CD4-positive, alpha-beta memory T cell (primary cell): Measurements from ENCODE around the gene MLX. TPM values are rescaled to one million over a fixed set of nuclear protein-coding genes. Genes with fewer than 3 reads are reported as not detected.

ENCODE experiments used
- CTCF ChIA-PET: fragments of 350-600 bp; sonication (Branson Sonifier 250); formaldehyde crosslinking; loops from one replicate; lab custom pipeline; 2021; ENCODE audit warnings: inconsistent platforms; ENCODE audit not compliant: partially characterized antibody; lab: Charles Lee
- POLR2A ChIA-PET: fragments of 350-600 bp; sonication (Branson Sonifier 250); formaldehyde crosslinking; loops from one replicate; lab custom pipeline; 2021; ENCODE audit not compliant: partially characterized antibody; lab: Charles Lee
- DNase-seq, 5 donors: peaks; one replicate each; pipeline versions ENCODE4 v3.0.0 to v3.0.0-alpha.2; 2020 to 2022; ENCODE audit warnings: mixed read lengths in 1 of 5
- H3K27ac ChIP-seq: one replicate; pipeline ENCODE4 v1.7.0; 2013; ENCODE audit warnings: low read depth, low read length
- H3K27me3 ChIP-seq: 2 replicates; pipeline ENCODE4 v1.7.0; 2013; ENCODE audit warnings: mild to moderate bottlenecking, low read length, moderate library complexity; ENCODE audit not compliant: insufficient read depth
- H3K36me3 ChIP-seq: 2 replicates; pipeline ENCODE4 v1.7.0; 2013; ENCODE audit warnings: mild to moderate bottlenecking, low read length, moderate library complexity; ENCODE audit not compliant: insufficient read depth
- H3K4me1 ChIP-seq: 2 replicates; pipeline ENCODE4 v1.7.0; 2013; ENCODE audit warnings: mild to moderate bottlenecking, low read length, moderate library complexity; ENCODE audit not compliant: insufficient read depth
- H3K4me3 ChIP-seq, 2 donors: one replicate each; pipeline ENCODE4 v1.7.0; 2013; ENCODE audit warnings: low read length in 2 of 2, mild to moderate bottlenecking in 1 of 2
- H3K9me3 ChIP-seq, 2 donors: one replicate each; pipeline ENCODE4 v1.7.0; 2013; ENCODE audit warnings: low read length in 2 of 2, control low read depth in 1 of 2; ENCODE audit not compliant: control insufficient read depth in 1 of 2
- H3K27ac Mint-ChIP-seq, 7 donors: one replicate each; pipeline ENCODE4 v1.8.0; 2020 to 2021; ENCODE audit warnings: mixed read lengths in 7 of 7, mild to moderate bottlenecking in 6 of 7, inconsistent platforms in 3 of 7, moderate library complexity in 3 of 7
- H3K27me3 Mint-ChIP-seq, 2 donors: one replicate each; pipeline ENCODE4 v1.8.0; 2020 to 2021; ENCODE audit warnings: mixed read lengths in 2 of 2
- H3K36me3 Mint-ChIP-seq, 2 donors: one replicate each; pipeline ENCODE4 v1.8.0; 2020 to 2021; ENCODE audit warnings: mixed read lengths in 2 of 2, inconsistent platforms in 1 of 2, mild to moderate bottlenecking in 1 of 2
- H3K4me1 Mint-ChIP-seq, 4 donors: one replicate each; pipeline ENCODE4 v1.8.0; 2020 to 2021; ENCODE audit warnings: mixed read lengths in 4 of 4, mild to moderate bottlenecking in 1 of 4
- H3K4me3 Mint-ChIP-seq, 8 donors: one replicate each; pipeline ENCODE4 v1.8.0; 2020 to 2021; ENCODE audit warnings: mixed read lengths in 8 of 8, mild to moderate bottlenecking in 7 of 8, moderate library complexity in 6 of 8, inconsistent platforms in 3 of 8
- H3K9me3 Mint-ChIP-seq, 8 donors: one replicate each; pipeline ENCODE4 v1.8.0; 2020 to 2021; ENCODE audit warnings: mixed read lengths in 8 of 8, mild to moderate bottlenecking in 5 of 8, inconsistent platforms in 3 of 8, moderate library complexity in 1 of 8
- intact Hi-C: fragments of 100-400 bp; cut with micrococcal nuclease; formaldehyde crosslinking; loops from one replicate; pipeline ENCODE4 v1.15.1; 2023
- polyA plus RNA-seq, 2 donors: library from polyadenylated mRNA; unstranded; fragments of 300-500 nt; fragmentation: Illumina TruSeq; gene quantifications; one replicate each; pipeline ENCODE4 v1.2.3, GENCODE V29; 2021
- total RNA-seq, 2 experiments: library from RNA; stranded (reverse); gene quantifications; one replicate each; pipeline ENCODE4 v1.2.3, GENCODE V29; 2021

MLX gene
- total and polyA plus RNA-seq, 4 experiments from 2014 or later: 38.1 to 73.7 (median 63.4) TPM

- Mint-ChIP-seq H3K4me3 (peak overlapping the region; percentile 96 to 99 (median 99)), H3K4me1 (peaks cover 18 to 44% (median 23%) of the 10 kb centered on the region in 4 donors), H3K36me3 (peaks cover 14 to 56% of the 10 kb centered on the region in 2 donors), H3K27me3 (no peaks in the 10 kb centered on the region), H3K27ac (peak overlapping the region; percentile 9 to 90 (median 81)), H3K9me3 (peaks cover 0 to 3% (median 0%) of the 10 kb centered on the region in 8 donors)
- H3K9me3 ChIP-seq: no peaks in the 10 kb centered on the region
- peak overlapping the region; percentile 83 to 100 for H3K4me3 ChIP-seq
- ChIA-PET POLR2A (interaction anchor here (0.6 to 5.1 kb wide), 18 partner anchors 10 to 421 kb away, joined by 3 to 73 read pairs (median 6); partner anchors contain the start of genes COASY, HSD17B1, MLX and NAGLU), CTCF (interaction anchor here (1.1 to 4.3 kb wide), 12 partner anchors 10 to 421 kb away, joined by 3 to 64 read pairs (median 13); partner anchors contain the start of genes COASY, RETREG3, RPL27 and TUBG1)
- H3K4me1 ChIP-seq: peaks cover 17% of the 10 kb centered on the region
- H3K27ac ChIP-seq: peak overlapping the region; percentile 84
- intact Hi-C loops: loop anchor here (1.0 to 5.0 kb wide), 5 partner anchors 10 to 45 kb away; partner anchors contain the start of genes COASY, MLX, RETREG3 and TUBG1
- DNase-seq: no peak
- H3K27me3 ChIP-seq: no peaks in the 10 kb centered on the region
- H3K36me3 ChIP-seq: peaks cover 34% of the 10 kb centered on the region
Observed at GRCh38 chr17:42577140-42577531, 10.2 kb downstream of the MLX start.

GRCh38 chr17:42577532-42578281 is 10.8 kb downstream of the MLX start, which contains the start of gene PSMC3IP:
TSS of gene PSMC3IP (minus strand) at chr17:42577729. CDS start at chr17:42577686, 43 bp downstream.
- intact Hi-C loops: loop anchor here (1.0 to 5.0 kb wide), 9 partner anchors 10 to 359 kb away; partner anchors contain the start of genes BECN1, COASY, MLX and RETREG3
- no peaks in the 10 kb centered on the region for H3K9me3 ChIP-seq
- peak within 1 kb of the TSS; percentile 84 for H3K27ac ChIP-seq
- peak within 1 kb of the TSS; percentile 96 to 99 (median 99) for H3K4me3 Mint-ChIP-seq
- H3K36me3 Mint-ChIP-seq: peaks cover 17 to 58% of the 10 kb centered on the region in 2 donors
- H3K4me3 ChIP-seq: peak within 1 kb of the TSS; percentile 83 to 100
- peaks cover 35% of the 10 kb centered on the region for H3K36me3 ChIP-seq
- H3K27me3 ChIP-seq: no peaks in the 10 kb centered on the region
- peaks cover 18 to 44% (median 23%) of the 10 kb centered on the region in 4 donors for H3K4me1 Mint-ChIP-seq
- H3K27me3 Mint-ChIP-seq: no peaks in the 10 kb centered on the region
- peaks cover 0 to 3% (median 0%) of the 10 kb centered on the region in 8 donors for H3K9me3 Mint-ChIP-seq
- ChIA-PET POLR2A (interaction anchor here (0.6 to 5.1 kb wide), 27 partner anchors 8 to 784 kb away, joined by 3 to 73 read pairs (median 7); partner anchors contain the start of genes BECN1, COASY, HSD17B1 and MLX), CTCF (interaction anchor here (0.8 to 4.3 kb wide), 39 partner anchors 8 to 420 kb away, joined by 3 to 64 read pairs (median 6); partner anchors contain the start of genes BECN1, COASY, MLX and RAMP2)
- H3K27ac Mint-ChIP-seq: peak within 1 kb of the TSS; percentile 87 to 99 (median 97)
- DNase-seq: peak; percentile 83 to 93 (median 88)
- peaks cover 17% of the 10 kb centered on the region for H3K4me1 ChIP-seq

GRCh38 chr17:42578282-42578869 is 11.5 kb downstream of the MLX start:
- ChIA-PET POLR2A (interaction anchor here (0.6 to 5.1 kb wide), 22 partner anchors 8 to 783 kb away, joined by 3 to 73 read pairs (median 8); partner anchors contain the start of genes BECN1, COASY, HSD17B1 and MLX), CTCF (interaction anchor here (0.8 to 4.3 kb wide), 44 partner anchors 8 to 419 kb away, joined by 3 to 64 read pairs (median 6); partner anchors contain the start of genes BECN1, COASY, MLX and RAMP2)
- H3K4me3 ChIP-seq: peak overlapping the region; percentile 83 to 100
- H3K4me1 Mint-ChIP-seq: peaks cover 15 to 40% (median 22%) of the 10 kb centered on the region in 4 donors
- intact Hi-C loops: loop anchor here (1.0 to 5.0 kb wide), 5 partner anchors 46 to 358 kb away; partner anchors contain the start of gene BECN1
- peaks cover 35% of the 10 kb centered on the region for H3K36me3 ChIP-seq
- H3K4me1 ChIP-seq: peaks cover 17% of the 10 kb centered on the region
- no peaks in the 10 kb centered on the region for H3K27me3 Mint-ChIP-seq
- H3K9me3 ChIP-seq: no peaks in the 10 kb centered on the region
- H3K27me3 ChIP-seq: no peaks in the 10 kb centered on the region
- H3K27ac ChIP-seq: peak overlapping the region; percentile 84
- peaks cover 0 to 3% (median 0%) of the 10 kb centered on the region in 8 donors for H3K9me3 Mint-ChIP-seq
- peak overlapping the region; percentile 38 to 99 (median 97) for H3K27ac Mint-ChIP-seq
- H3K36me3 Mint-ChIP-seq: peaks cover 20 to 58% of the 10 kb centered on the region in 2 donors
- peak; percentile 53 to 81 (median 59) for DNase-seq
- H3K4me3 Mint-ChIP-seq: peak overlapping the region; percentile 96 to 99 (median 99)

GRCh38 chr17:42579794-42580551 is 13.1 kb downstream of the MLX start:
- ChIA-PET POLR2A (interaction anchor here (0.9 to 5.1 kb wide), 3 partner anchors 14 to 418 kb away, joined by 5 to 73 read pairs (median 9); partner anchors contain the start of genes MLX and RPL27), CTCF (interaction anchor here (0.8 to 4.3 kb wide), 9 partner anchors 8 to 100 kb away, joined by 3 to 64 read pairs (median 6); partner anchors contain the start of genes RETREG3 and TUBG1)
- peak overlapping the region in 5 of 7 donors; percentile 37 to 86 (median 64) for H3K27ac Mint-ChIP-seq
- H3K4me1 ChIP-seq: peaks cover 17% of the 10 kb centered on the region
- H3K36me3 Mint-ChIP-seq: peaks cover 18 to 62% of the 10 kb centered on the region in 2 donors
- no peaks in the 10 kb centered on the region for H3K27me3 Mint-ChIP-seq
- H3K27me3 ChIP-seq: no peaks in the 10 kb centered on the region
- no peaks in the 10 kb centered on the region for H3K9me3 ChIP-seq
- intact Hi-C loops: loop anchor here (2.0 to 5.0 kb wide), 2 partner anchors 48 to 357 kb away; no protein-coding TSS in a partner anchor
- peak overlapping the region in 4 of 8 donors; percentile 7 to 53 (median 30) for H3K4me3 Mint-ChIP-seq
- peaks cover 45% of the 10 kb centered on the region for H3K36me3 ChIP-seq
- no peak overlapping the region for H3K27ac ChIP-seq
- H3K4me1 Mint-ChIP-seq: peaks cover 14 to 35% (median 21%) of the 10 kb centered on the region in 4 donors
- H3K4me3 ChIP-seq: no peak overlapping the region
- H3K9me3 Mint-ChIP-seq: peaks cover 0 to 3% (median 0%) of the 10 kb centered on the region in 8 donors
- no peak for DNase-seq

GRCh38 chr17:42581744-42582270 is 14.9 kb downstream of the MLX start:
- Mint-ChIP-seq H3K4me3 (no peak overlapping the region), H3K4me1 (peaks cover 8 to 27% (median 13%) of the 10 kb centered on the region in 4 donors), H3K36me3 (peaks cover 30 to 81% of the 10 kb centered on the region in 2 donors), H3K9me3 (peaks cover 0 to 3% (median 0%) of the 10 kb centered on the region in 8 donors), H3K27me3 (no peaks in the 10 kb centered on the region), H3K27ac (no peak overlapping the region)
- no peak overlapping the region for H3K4me3 ChIP-seq
- no peaks in the 10 kb centered on the region for H3K27me3 ChIP-seq
- ChIA-PET POLR2A (interaction anchor here (0.7 to 1.6 kb wide), 3 partner anchors 24 to 28 kb away, joined by 3 to 6 read pairs (median 3); partner anchors contain the start of gene TUBG1), CTCF (interaction anchor here (0.5 to 2.4 kb wide), 6 partner anchors 10 to 190 kb away, joined by 3 to 8 read pairs (median 5); no protein-coding TSS in a partner anchor)
- no peak for DNase-seq
- peaks cover 63% of the 10 kb centered on the region for H3K36me3 ChIP-seq
- intact Hi-C loops: no loop called here
- peaks cover 14% of the 10 kb centered on the region for H3K4me1 ChIP-seq
- no peak overlapping the region for H3K27ac ChIP-seq
- H3K9me3 ChIP-seq: no peaks in the 10 kb centered on the region
